SH-SY5Y (cell line): Measurements from ENCODE around the gene CAMTA1.

Experiments
- GATA2 ChIP-seq: IDR thresholded peaks from 2 replicates; pipeline ENCODE4 v1.6.1; 2011; ENCODE audit warnings: mild to moderate bottlenecking, low read depth, low read length
- GATA3 ChIP-seq: IDR thresholded peaks from 2 replicates; pipeline ENCODE4 v1.6.1; 2011; ENCODE audit warnings: low read depth, mild to moderate bottlenecking, low read length, moderate library complexity

- TF ChIP-seq GATA2 (no peak), GATA3 (no peak)
These were observed 82.7 kb downstream of the CAMTA1 start for GRCh38 chr1:6867729-6868659.
